Liver (tissue), 9 donors: ENCODE results near the gene ADGRG1. TPM values are rescaled to one million over a fixed set of nuclear protein-coding genes. Genes with fewer than 3 reads are reported as not detected.

ENCODE experiments used
- DNase-seq: peaks from one replicate; pipeline ENCODE4 v3.0.0-alpha.2; 2017; ENCODE audit warnings: low spot score
- H3K27ac ChIP-seq, 2 donors: one replicate each; pipeline ENCODE4 v1.7.0; 2013; ENCODE audit warnings: inconsistent platforms in 2 of 2, low read length in 2 of 2, control low read depth in 1 of 2, low read depth in 1 of 2, mild to moderate bottlenecking in 1 of 2
- H3K27me3 ChIP-seq, 4 donors: one replicate each; pipeline versions ENCODE4 v1.6.1 to v1.7.0; 2013; ENCODE audit warnings: low read length in 3 of 4, inconsistent platforms in 1 of 4, mild to moderate bottlenecking in 1 of 4, moderate library complexity in 1 of 4; ENCODE audit not compliant: control insufficient read depth in 4 of 4, insufficient read depth in 4 of 4
- H3K36me3 ChIP-seq, 4 donors: one replicate each; pipeline versions ENCODE4 v1.6.1 to v1.7.0; 2013; ENCODE audit warnings: low read length in 3 of 4, mild to moderate bottlenecking in 3 of 4, low read depth in 1 of 4, moderate library complexity in 1 of 4; ENCODE audit not compliant: control insufficient read depth in 4 of 4, insufficient read depth in 3 of 4
- H3K4me1 ChIP-seq, 4 donors: one replicate each; pipeline versions ENCODE4 v1.6.1 to v1.7.0; 2013; ENCODE audit warnings: low read length in 3 of 4, mild to moderate bottlenecking in 3 of 4, moderate library complexity in 1 of 4; ENCODE audit not compliant: control insufficient read depth in 4 of 4, insufficient read depth in 4 of 4
- H3K4me3 ChIP-seq, 3 donors: one replicate each; pipeline versions ENCODE4 v1.6.1 to v1.7.0; 2013; ENCODE audit warnings: low read length in 3 of 3, control low read depth in 1 of 3, low read depth in 1 of 3, mild to moderate bottlenecking in 1 of 3
- H3K9ac ChIP-seq, 2 donors: one replicate each; pipeline ENCODE4 v1.7.0; 2013; ENCODE audit warnings: low read length in 2 of 2, mild to moderate bottlenecking in 2 of 2, moderate library complexity in 2 of 2, control low read depth in 1 of 2, low read depth in 1 of 2
- H3K9me3 ChIP-seq, 4 donors: one replicate each; pipeline versions ENCODE4 v1.6.1 to v1.7.0; 2013; ENCODE audit warnings: low read length in 3 of 4; ENCODE audit not compliant: control insufficient read depth in 4 of 4
- CTCF ChIP-seq: fragments of 150-350 bp; IDR thresholded peaks from 2 replicates; pipeline ENCODE4 v1.5.1; 2017; ENCODE audit warnings: improper control_type of control experiment, low read depth, low read length; ENCODE audit not compliant: missing input control
- EGR1 ChIP-seq, 2 donors: IDR thresholded peaks; 2 replicates each; pipeline ENCODE4 v1.6.1; 2016 to 2018; ENCODE audit warnings: antibody characterized with exemption in 2 of 2, low read depth in 2 of 2
- FOXA1 ChIP-seq: IDR thresholded peaks from 2 replicates; pipeline ENCODE4 v1.6.1; 2016; ENCODE audit warnings: antibody characterized with exemption
- FOXA2 ChIP-seq: IDR thresholded peaks from 2 replicates; pipeline ENCODE4 v1.6.1; 2016; ENCODE audit warnings: antibody characterized with exemption
- GABPA ChIP-seq, 2 donors: IDR thresholded peaks in 1 of 2; conservative IDR thresholded peaks in 1 of 2; 2 replicates each; pipeline ENCODE4 v1.6.1; 2016; ENCODE audit warnings: antibody characterized with exemption in 2 of 2, mild to moderate bottlenecking in 1 of 2, moderate library complexity in 1 of 2
- HNF4A ChIP-seq, 2 donors: conservative IDR thresholded peaks; 2 replicates each; pipeline ENCODE4 v1.6.1; 2016; ENCODE audit warnings: antibody characterized with exemption in 2 of 2, mild to moderate bottlenecking in 2 of 2
- HNF4G ChIP-seq: IDR thresholded peaks from 2 replicates; pipeline ENCODE4 v1.6.1; 2016; ENCODE audit warnings: antibody characterized with exemption
- JUND ChIP-seq, 2 donors: IDR thresholded peaks; 2 replicates each; pipeline ENCODE4 v1.6.1; 2016; ENCODE audit warnings: antibody characterized with exemption in 2 of 2
- MAX ChIP-seq: IDR thresholded peaks from 2 replicates; pipeline ENCODE4 v1.6.1; 2016; ENCODE audit warnings: antibody characterized with exemption
- NR2F2 ChIP-seq: IDR thresholded peaks from 2 replicates; pipeline ENCODE4 v1.6.1; 2016; ENCODE audit warnings: antibody characterized with exemption
- RAD21 ChIP-seq, 2 donors: IDR thresholded peaks; 2 replicates each; pipeline ENCODE4 v1.6.1; 2016; ENCODE audit warnings: antibody characterized with exemption in 2 of 2, mild to moderate bottlenecking in 2 of 2
- REST ChIP-seq: IDR thresholded peaks from 2 replicates; pipeline ENCODE4 v1.6.1; 2016; ENCODE audit warnings: antibody characterized with exemption, mild to moderate bottlenecking
- RXRA ChIP-seq, 2 donors: IDR thresholded peaks; 2 replicates each; pipeline ENCODE4 v1.6.1; 2017 to 2018; ENCODE audit warnings: antibody characterized with exemption in 2 of 2, mild to moderate bottlenecking in 1 of 2
- SP1 ChIP-seq: IDR thresholded peaks from 2 replicates; pipeline ENCODE4 v1.6.1; 2018; ENCODE audit warnings: antibody characterized with exemption, mild to moderate bottlenecking
- TAF1 ChIP-seq: conservative IDR thresholded peaks from 2 replicates; pipeline ENCODE4 v1.6.1; 2016; ENCODE audit warnings: antibody characterized with exemption, mild to moderate bottlenecking
- YY1 ChIP-seq: IDR thresholded peaks from 2 replicates; pipeline ENCODE4 v1.6.1; 2016; ENCODE audit warnings: antibody characterized with exemption, mild to moderate bottlenecking
- ZBTB33 ChIP-seq: IDR thresholded peaks from 2 replicates; pipeline ENCODE4 v1.6.1; 2016; ENCODE audit warnings: antibody characterized with exemption
- WGBS: extraction: QIAGEN DNeasy Blood & Tissue Kit; methylation state at CpG from one replicate; pipeline ENCODE4 v1.1.7; 2013; 5-methylcytosine and 5-hydroxymethylcytosine counted together
- polyA plus RNA-seq, 2 donors: library from polyadenylated mRNA; stranded (reverse) in 1 of 2; unstranded in 1 of 2; fragments of 200-250 nt in 1 of 2; fragments of >200 nt in 1 of 2; fragmentation: Nextera tagmentation in 1 of 2; extraction: Ambion mirVana in 1 of 2; gene quantifications; one replicate each; pipeline versions ENCODE4 v1.2.1 to v1.2.3, GENCODE V29; 2013 to 2015
- total RNA-seq, 2 donors: library from RNA; depleted of rRNA; stranded (reverse); fragments of >200 nt; gene quantifications; one replicate each; pipeline ENCODE4 v1.2.3, GENCODE V29; 2014
- donor health status: healthy.
- donor health status: healthy.
- donor health status: healthy.
- donor health status: healthy.
- donor health status: healthy.

Gene ADGRG1
- total and polyA plus RNA-seq, 4 donors, result 1.7 to 3.3 (median 2.0) TPM

GRCh38 chr16:57593021-57593420 lies 35.4 kb upstream of the ADGRG1 start:
- 80% methylated on average over 3 of the region's 3 CpGs for WGBS
- no peaks in the 10 kb centered on the region for H3K27me3 ChIP-seq
- H3K36me3 ChIP-seq, result no peaks in the 10 kb centered on the region
- H3K4me1 ChIP-seq, result peaks cover 0 to 6% (median 0%) of the 10 kb centered on the region in 4 donors
- no peak overlapping the region for H3K27ac ChIP-seq
- H3K4me3 ChIP-seq, result no peak overlapping the region
- TF ChIP-seq SP1 (no peak), HNF4G (no peak), JUND (IDR thresholded peaks at IDR 0.05) (no peak), CTCF (no peak), ZBTB33 (no peak), RAD21 (IDR thresholded peaks at IDR 0.05) (no peak), TAF1 (no peak), MAX (no peak), GABPA (IDR thresholded peaks at IDR 0.05 in 1 of 2, conservative IDR thresholded peaks at IDR 0.05 in 1 of 2) (no peak), REST (no peak), HNF4A (conservative IDR thresholded peaks at IDR 0.05) (no peak), FOXA1 (no peak), YY1 (no peak), RXRA (IDR thresholded peaks at IDR 0.05) (no peak), FOXA2 (no peak)
- H3K9me3 ChIP-seq, result no peaks in the 10 kb centered on the region
- H3K9ac ChIP-seq, result no peak overlapping the region
- peak; percentile 24 for DNase-seq

- Histone ChIP-seq H3K9me3 (no peaks in the 10 kb centered on the region), H3K36me3 (no peaks in the 10 kb centered on the region), H3K4me3 (no peak overlapping the region), H3K27me3 (no peaks in the 10 kb centered on the region), H3K27ac (no peak overlapping the region), H3K4me1 (peaks cover 0 to 6% (median 0%) of the 10 kb centered on the region in 4 donors), H3K9ac (no peak overlapping the region)
- no peak for DNase-seq
- WGBS, result 99% methylated on average over 1 of the region's 1 CpG
- TF ChIP-seq TAF1 (no peak), EGR1 (IDR thresholded peaks at IDR 0.05; ENCODE audit: low read depth in 2 of 2) (no peak), JUND (IDR thresholded peaks at IDR 0.05) (no peak), RAD21 (IDR thresholded peaks at IDR 0.05) (no peak), NR2F2 (no peak), GABPA (IDR thresholded peaks at IDR 0.05 in 1 of 2, conservative IDR thresholded peaks at IDR 0.05 in 1 of 2) (no peak)
Observed at GRCh38 chr16:57593990-57594389, 34.4 kb upstream of the ADGRG1 start.
